HepG2 (cell line): ENCODE measurements around the gene GSTT2B. TPM values are rescaled to one million over a fixed set of nuclear protein-coding genes. Genes with fewer than 3 reads are reported as not detected.

ENCODE experiments used
- ATAC-seq: fragments of 200-7000 bp; cut with Tn5 transposase; 3 replicates; pipeline ENCODE4 v1.9.1; 2020; ENCODE audit warnings: mild to moderate bottlenecking, moderate library complexity
- BruUV-seq: library from RNA; stranded (reverse); fragments of 400-500 nt; replicated peaks from 2 replicates; lab custom pipeline; 2021; lab: Mats Ljungman, UMichigan
- CTCF ChIA-PET: fragments of 300-600 bp; formaldehyde crosslinking; extraction: SDS; loops from one replicate; lab custom pipeline; 2021; ENCODE audit warnings: low total read pairs, inconsistent platforms, low intra/inter-chr PET ratio; lab: Yijun Ruan, JAX
- POLR2A ChIA-PET: fragments of 350-600 bp; sonication (Branson Sonifier 250); formaldehyde crosslinking; loops from one replicate; lab custom pipeline; 2020; ENCODE audit warnings: antibody characterized with exemption, inconsistent platforms; lab: Yijun Ruan, JAX
- DNase-seq: peaks from one replicate; pipeline ENCODE4 v3.0.0-alpha.2; 2015; ENCODE audit warnings: low spot score
- FAIRE-seq: peaks from 3 replicates; lab custom pipeline; 2011; peaks lifted over from hg19 to GRCh38; lab: Jason Lieb, UNC
- H2AFZ ChIP-seq: one replicate; pipeline ENCODE4 v1.6.1; 2011; ENCODE audit warnings: low read length, inconsistent platforms
- H3K27ac ChIP-seq: fragments of 300-600 bp; 3 replicates; pipeline ENCODE4 v1.8.0; 2011; ENCODE audit warnings: mixed run types, mild to moderate bottlenecking, mixed read lengths, low read length, inconsistent platforms; ENCODE audit not compliant: insufficient read depth; ENCODE audit errors: extremely low read length
- H3K27me3 ChIP-seq, 2 experiments: fragments of 200-600 bp in 1 of 2; 2 replicates in 1 of 2; 3 replicates in 1 of 2; pipeline versions ENCODE4 v1.6.0 to v1.8.0; 2011; ENCODE audit warnings: low read length in 2 of 2, mild to moderate bottlenecking in 2 of 2, moderate library complexity in 2 of 2, inconsistent platforms in 1 of 2; ENCODE audit not compliant: insufficient read depth in 2 of 2, control insufficient read depth in 1 of 2
- H3K36me3 ChIP-seq, 2 experiments: fragments of 200-600 bp in 1 of 2; replicated peaks in 1 of 2; 2 replicates in 1 of 2; 3 replicates in 1 of 2; pipeline versions ENCODE4 v1.5.1 to v1.8.0; 2011; ENCODE audit warnings: low read length in 2 of 2, inconsistent platforms in 1 of 2; ENCODE audit not compliant: insufficient read depth in 2 of 2, control insufficient read depth in 1 of 2
- H3K4me1 ChIP-seq: 2 replicates; pipeline ENCODE4 v1.5.1; 2012; ENCODE audit warnings: low read length, inconsistent platforms; ENCODE audit not compliant: insufficient read depth
- H3K4me2 ChIP-seq: 2 replicates; pipeline ENCODE4 v1.6.0; 2011; ENCODE audit warnings: low read depth, low read length, inconsistent platforms
- H3K4me3 ChIP-seq, 3 experiments: fragments of 200-600 bp in 1 of 3; sonication (generic), shearing (Covaris generic) in 1 of 3; replicated peaks in 1 of 3; 2 replicates each; pipeline ENCODE4 v1.5.1; 2011 to 2016; ENCODE audit warnings: low read length in 3 of 3, inconsistent platforms in 2 of 3, low read depth in 2 of 3, mild to moderate bottlenecking in 2 of 3, control low read depth in 1 of 3, mixed read lengths in 1 of 3; ENCODE audit not compliant: insufficient read depth in 1 of 3
- H3K79me2 ChIP-seq: one replicate; pipeline ENCODE4 v1.6.1; 2011; ENCODE audit warnings: low read length, inconsistent platforms; ENCODE audit not compliant: insufficient read depth
- H3K9ac ChIP-seq: 2 replicates; pipeline ENCODE4 v1.6.0; 2011; ENCODE audit warnings: mild to moderate bottlenecking, low read depth, low read length, inconsistent platforms; ENCODE audit not compliant: insufficient read depth
- H3K9me3 ChIP-seq: 2 replicates; pipeline ENCODE4 v1.5.1; 2012; ENCODE audit warnings: mild to moderate bottlenecking, low read length
- H4K20me1 ChIP-seq: 2 replicates; pipeline ENCODE4 v1.6.0; 2011; ENCODE audit warnings: inconsistent platforms, mild to moderate bottlenecking, low read length, moderate library complexity; ENCODE audit not compliant: insufficient read depth
- ARNTL ChIP-seq: sonication (generic); formaldehyde crosslinking; IDR thresholded peaks from 2 replicates; pipeline ENCODE4 v1.4.0; 2020; ENCODE audit warnings: mild to moderate bottlenecking, missing genetic modification reagents
- E2F1 ChIP-seq: sonication (generic); formaldehyde crosslinking; IDR thresholded peaks from 2 replicates; pipeline ENCODE4 v1.5.0; 2020; ENCODE audit warnings: missing genetic modification reagents
- HBP1 ChIP-seq: IDR thresholded peaks from 2 replicates; pipeline ENCODE4 v1.6.1; 2016; ENCODE audit warnings: low read depth, control low read depth
- MEIS1 ChIP-seq: sonication (generic); formaldehyde crosslinking; IDR thresholded peaks from 2 replicates; pipeline ENCODE4 v1.9.0; 2021; ENCODE audit warnings: mild to moderate bottlenecking, missing genetic modification reagents, moderate library complexity, borderline replicate concordance
- ZHX2 ChIP-seq, 2 experiments: sonication (generic) in 1 of 2; formaldehyde crosslinking in 1 of 2; IDR thresholded peaks; 2 replicates each; pipeline versions ENCODE4 v1.6.1 to v1.9.0; 2014 to 2022; ENCODE audit warnings: antibody characterized with exemption in 1 of 2, borderline replicate concordance in 1 of 2, inconsistent platforms in 1 of 2, low read depth in 1 of 2, missing genetic modification reagents in 1 of 2
- ZNF562 ChIP-seq: sonication (generic); formaldehyde crosslinking; IDR thresholded peaks from 2 replicates; pipeline ENCODE4 v1.8.0; 2022; ENCODE audit warnings: missing genetic modification reagents, borderline replicate concordance
- ZNF670 ChIP-seq: sonication (generic); formaldehyde crosslinking; IDR thresholded peaks from 2 replicates; pipeline ENCODE4 v1.8.0; 2022; ENCODE audit warnings: mild to moderate bottlenecking, missing genetic modification reagents, borderline replicate concordance
- WGBS: methylation state at CpG from one replicate; pipeline ENCODE4 v1.1.6; 2017; ENCODE audit warnings: low lambda C conversion rate; 5-methylcytosine and 5-hydroxymethylcytosine counted together
- in situ Hi-C: cut with HindIII; loops from 2 replicates; pipeline ENCODE4 v1.10.0; 2017; ENCODE audit warnings: low pct_unique_long_range_greater_than_20kb; ENCODE audit not compliant: extremely low pct_ligation_motif_present
- intact Hi-C: fragments of 100-400 bp; cut with micrococcal nuclease; formaldehyde crosslinking; loops from one replicate; pipeline ENCODE4 v1.10.0; 2022; ENCODE audit not compliant: unreplicated experiment
- polyA plus RNA-seq, 8 experiments: library from polyadenylated mRNA; depleted of rRNA in 3 of 8; stranded (reverse) in 7 of 8; unstranded in 1 of 8; fragments of >200 nt; fragmentation: Illumina TruSeq in 4 of 8; extraction: Trizol in 4 of 8; gene quantifications; 2 replicates each; pipeline versions ENCODE4 v1.2.1 to v1.2.3, GENCODE V29; 2011 to 2016; ENCODE audit warnings: low read depth in 4 of 8, missing spikeins in 1 of 8, mixed read lengths in 1 of 8; ENCODE audit not compliant: insufficient read depth in 1 of 8
- total RNA-seq, 5 experiments: library from RNA; depleted of rRNA; stranded (reverse); fragments of >200 nt; fragmentation: Illumina TruSeq; extraction: Trizol; gene quantifications; 2 replicates each; pipeline ENCODE4 v1.2.3, GENCODE V29; 2016; ENCODE audit warnings: low read depth in 1 of 5

The GSTT2B gene
- total and polyA plus RNA-seq, 2 of the 13 experiments (the other 11 are each of a cell fraction or from before 2014, with no cell fraction given): 1.5 to 3.9 TPM

GRCh38 chr22:23926561-23926960 is 34.4 kb downstream of the GSTT2B start (continued):
- TF ChIP-seq ZHX2 (IDR thresholded peaks at IDR 0.05; ENCODE audit: low read depth) (no peak), ZHX2 (CRISPR knock-in tag; IDR thresholded peaks at IDR 0.05; ENCODE audit: borderline replicate concordance) (no peak), E2F1 (no peak)

GRCh38 chr22:23925020-23925606 is 35.9 kb downstream of the GSTT2B start:
- H3K27me3 ChIP-seq: no peaks in the 10 kb centered on the region
- H3K27ac ChIP-seq: no peak overlapping the region
- POLR2A ChIA-PET: no interaction called here
- in situ Hi-C loops: loop anchor here (5.0 kb wide), 1 partner anchor 42 kb away; the partner anchor contains the start of gene DDTL
- DNase-seq (peak; percentile 0), FAIRE-seq (no peak), ATAC-seq (no peak)
- no peak overlapping the region for H3K4me2 ChIP-seq
- H2AFZ ChIP-seq: no peak overlapping the region
- no peaks in the 10 kb centered on the region for H3K79me2 ChIP-seq
- H3K36me3 ChIP-seq: peaks cover 6 to 36% of the 10 kb centered on the region in 2 experiments
- WGBS: 94% methylated on average over 5 of the region's 6 CpGs
- TF ChIP-seq ARNTL: no peak
- no peak for TF ChIP-seq HBP1 (CRISPR knock-in tag)
- 0 out of 2 replicates have a peak, but pooled peaks have one; percentile 20 for TF ChIP-seq ZNF562 (CRISPR knock-in tag)
- no peak for TF ChIP-seq MEIS1 (CRISPR knock-in tag)
- no peak for TF ChIP-seq ZNF670 (CRISPR knock-in tag)
- CTCF ChIA-PET: no interaction called here
- no peak overlapping the region for H3K4me3 ChIP-seq
- H3K9ac ChIP-seq: no peak overlapping the region
- intact Hi-C loops: no loop called here
- H4K20me1 ChIP-seq: no peaks in the 10 kb centered on the region
- no TSS peak for BruUV-seq
- peaks cover under 1% of the 10 kb centered on the region; the same call in 1 of the 2 replicates for H3K9me3 ChIP-seq
- H3K4me1 ChIP-seq: peaks cover 30% of the 10 kb centered on the region
